CMK (cell line): ENCODE data around the gene DCUN1D3.
A peak's percentile ranks its signal among the peaks of the same experiment; 100 is the strongest.

Source experiments
- DNase-seq: peaks from one replicate; pipeline ENCODE4 v3.0.0-alpha.2; 2010; ENCODE audit warnings: low read depth

The DCUN1D3 gene

GRCh38 chr16:20918486-20919239 lies 18.5 kb upstream of the DCUN1D3 start:
- no peak for DNase-seq

GRCh38 chr16:20916942-20917341 lies 16.8 kb upstream of the DCUN1D3 start:
- no peak for DNase-seq

GRCh38 chr16:20916289-20916688 lies 16.1 kb upstream of the DCUN1D3 start:
- no peak for DNase-seq

- DNase-seq: no peak
Measured at GRCh38 chr16:20911361-20911760, 11.2 kb upstream of the DCUN1D3 start.

- no peak for DNase-seq
Measured at GRCh38 chr16:20910781-20911321, 10.7 kb upstream of the DCUN1D3 start.

GRCh38 chr16:20906341-20907255 lies 6.4 kb upstream of the DCUN1D3 start:
- DNase-seq: no peak

- no peak for DNase-seq
Measured at GRCh38 chr16:20905576-20905975, 5.4 kb upstream of the DCUN1D3 start.

GRCh38 chr16:20904507-20905081 lies 4.4 kb upstream of the DCUN1D3 start:
- DNase-seq: peak; percentile 59

- DNase-seq: no peak
Measured at GRCh38 chr16:20903899-20904506, 3.8 kb upstream of the DCUN1D3 start.

- DNase-seq: no peak
Measured at GRCh38 chr16:20903116-20903898, 3.1 kb upstream of the DCUN1D3 start.

GRCh38 chr16:20902426-20902825 lies 2.3 kb upstream of the DCUN1D3 start:
- DNase-seq: no peak

- no peak for DNase-seq
Measured at GRCh38 chr16:20901436-20902112, 1.4 kb upstream of the DCUN1D3 start.

- no peak for DNase-seq
Measured at GRCh38 chr16:20901068-20901435, 894 bp upstream of the DCUN1D3 start.

- no peak for DNase-seq
Measured at GRCh38 chr16:20899477-20900298, 470 bp downstream of the DCUN1D3 start.

- no peak for DNase-seq
Measured at GRCh38 chr16:20899071-20899470, 1.1 kb downstream of the DCUN1D3 start.

GRCh38 chr16:20897922-20898321 lies 2.2 kb downstream of the DCUN1D3 start:
- no peak for DNase-seq

- no peak for DNase-seq
Measured at GRCh38 chr16:20897253-20897897, 2.8 kb downstream of the DCUN1D3 start.

- no peak for DNase-seq
Measured at GRCh38 chr16:20894388-20894787, 5.8 kb downstream of the DCUN1D3 start.

- no peak for DNase-seq
Measured at GRCh38 chr16:20889625-20890275, 10.4 kb downstream of the DCUN1D3 start.
